ENCODE results near the gene ANTXR1.

- TF ChIP-seq, protein P1, sequence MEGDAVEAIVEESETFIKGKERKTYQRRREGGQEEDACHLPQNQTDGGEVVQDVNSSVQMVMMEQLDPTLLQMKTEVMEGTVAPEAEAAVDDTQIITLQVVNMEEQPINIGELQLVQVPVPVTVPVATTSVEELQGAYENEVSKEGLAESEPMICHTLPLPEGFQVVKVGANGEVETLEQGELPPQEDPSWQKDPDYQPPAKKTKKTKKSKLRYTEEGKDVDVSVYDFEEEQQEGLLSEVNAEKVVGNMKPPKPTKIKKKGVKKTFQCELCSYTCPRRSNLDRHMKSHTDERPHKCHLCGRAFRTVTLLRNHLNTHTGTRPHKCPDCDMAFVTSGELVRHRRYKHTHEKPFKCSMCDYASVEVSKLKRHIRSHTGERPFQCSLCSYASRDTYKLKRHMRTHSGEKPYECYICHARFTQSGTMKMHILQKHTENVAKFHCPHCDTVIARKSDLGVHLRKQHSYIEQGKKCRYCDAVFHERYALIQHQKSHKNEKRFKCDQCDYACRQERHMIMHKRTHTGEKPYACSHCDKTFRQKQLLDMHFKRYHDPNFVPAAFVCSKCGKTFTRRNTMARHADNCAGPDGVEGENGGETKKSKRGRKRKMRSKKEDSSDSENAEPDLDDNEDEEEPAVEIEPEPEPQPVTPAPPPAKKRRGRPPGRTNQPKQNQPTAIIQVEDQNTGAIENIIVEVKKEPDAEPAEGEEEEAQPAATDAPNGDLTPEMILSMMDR (IDR thresholded peaks at IDR 0.05; ENCODE audit: borderline replicate concordance, extremely low read depth, low read length, poor library complexity, severe bottlenecking), result no peak
- no peak for TF ChIP-seq EZH2 (IDR thresholded peaks at IDR 0.05; ENCODE audit: borderline replicate concordance, low read depth, low read length, severe bottlenecking)
These were observed 4.1 kb downstream of the ANTXR1 start for GRCh38 chr2:69017080-69017479.

All from DND-41 (cell line).